OCI-LY7 (cell line): ENCODE data around the gene NDUFS5. TPM values are rescaled to one million over a fixed set of nuclear protein-coding genes. Genes with fewer than 3 reads are reported as not detected.

ENCODE experiments used
- BruUV-seq: library from RNA; stranded (reverse); fragments of 400-500 nt; replicated peaks from 2 replicates; lab custom pipeline; 2021; lab: Mats Ljungman, UMichigan
- CTCF ChIA-PET: fragments of 300-600 bp; sonication (Branson Sonifier 250); formaldehyde crosslinking; loops from one replicate; lab custom pipeline; 2022; ENCODE audit warnings: antibody characterized with exemption; ENCODE audit not compliant: unreplicated experiment; lab: Charles Lee
- POLR2A ChIA-PET: fragments of 300-600 bp; sonication (Branson Sonifier 250); formaldehyde crosslinking; loops from one replicate; lab custom pipeline; 2022; ENCODE audit warnings: antibody characterized with exemption; lab: Charles Lee
- DNase-seq: peaks from one replicate; pipeline ENCODE4 v3.0.0-alpha.2; 2015; ENCODE audit warnings: low spot score
- H2AFZ ChIP-seq: fragments of 200-600 bp; sonication (generic), shearing (Covaris generic); 2 replicates; pipeline ENCODE4 v1.6.1; 2014; ENCODE audit warnings: mild to moderate bottlenecking, antibody characterized with exemption, low read length, moderate library complexity
- H3K27ac ChIP-seq: fragments of 200-600 bp; sonication (generic); 2 replicates; pipeline ENCODE4 v1.5.1; 2014; ENCODE audit warnings: mixed run types, low read depth, mild to moderate bottlenecking, moderate library complexity, low read length, inconsistent platforms; ENCODE audit not compliant: poor library complexity, severe bottlenecking
- H3K36me3 ChIP-seq: fragments of 200-600 bp; sonication (generic); 2 replicates; pipeline ENCODE4 v1.6.1; 2014; ENCODE audit warnings: mild to moderate bottlenecking, antibody characterized with exemption, low read length, moderate library complexity, mixed read lengths; ENCODE audit not compliant: insufficient read depth
- H3K4me1 ChIP-seq: fragments of 200-600 bp; sonication (generic); 2 replicates; pipeline ENCODE4 v1.5.1; 2014; ENCODE audit warnings: mild to moderate bottlenecking, low read length; ENCODE audit not compliant: insufficient read depth, poor library complexity, severe bottlenecking
- H3K4me2 ChIP-seq: fragments of 200-600 bp; sonication (generic); 2 replicates; pipeline ENCODE4 v1.6.1; 2014; ENCODE audit warnings: mild to moderate bottlenecking, low read length
- H3K4me3 ChIP-seq: fragments of 200-600 bp; sonication (generic); 2 replicates; pipeline ENCODE4 v1.5.1; 2014; ENCODE audit warnings: mild to moderate bottlenecking, low read depth, low read length; ENCODE audit not compliant: poor library complexity, severe bottlenecking
- H3K79me2 ChIP-seq: fragments of 200-600 bp; sonication (generic); 2 replicates; pipeline ENCODE4 v1.6.1; 2016; ENCODE audit warnings: low read depth, mild to moderate bottlenecking, low read length, moderate library complexity, mixed read lengths; ENCODE audit not compliant: insufficient read depth
- H3K9me2 ChIP-seq: fragments of 200-600 bp; sonication (generic); 2 replicates; pipeline ENCODE4 v1.6.1; 2016; ENCODE audit warnings: mild to moderate bottlenecking, low read length, mixed read lengths; ENCODE audit not compliant: insufficient read depth
- H3K9me3 ChIP-seq: fragments of 200-600 bp; sonication (generic); 2 replicates; pipeline ENCODE4 v1.6.1; 2014; ENCODE audit warnings: mild to moderate bottlenecking, mixed run types, low read length, mixed read lengths
- H4K20me1 ChIP-seq: fragments of 200-600 bp; sonication (generic); 2 replicates; pipeline ENCODE4 v1.6.1; 2014; ENCODE audit warnings: mild to moderate bottlenecking, antibody characterized with exemption, low read length, moderate library complexity, mixed read lengths; ENCODE audit not compliant: insufficient read depth
- EZH2phosphoT487 ChIP-seq: fragments of 200-600 bp; sonication (generic); IDR thresholded peaks from 2 replicates; pipeline ENCODE4 v1.6.1; 2018; ENCODE audit warnings: low read depth, borderline replicate concordance, mild to moderate bottlenecking, mixed run types, antibody characterized with exemption, low read length, moderate library complexity, mixed read lengths
- intact Hi-C: fragments of 100-400 bp; cut with micrococcal nuclease; formaldehyde crosslinking; loops from one replicate; pipeline ENCODE4 v1.10.0; 2022; ENCODE audit not compliant: unreplicated experiment
- total RNA-seq, 2 experiments: library from RNA; depleted of rRNA in 1 of 2; stranded (reverse); fragments of >200 nt in 1 of 2; shearing (Covaris generic) in 1 of 2; gene quantifications; 2 replicates each; pipeline ENCODE4 v1.2.3, GENCODE V29; 2014 to 2022
- TF ChIP-seq, protein P1 (sequence below): fragments of 200-600 bp; sonication (generic); conservative IDR thresholded peaks from 2 replicates; pipeline ENCODE4 v1.5.1; 2014; ENCODE audit warnings: mild to moderate bottlenecking, antibody characterized with exemption, low read length, moderate library complexity, mixed read lengths

The NDUFS5 gene
- total RNA-seq, 2 experiments from 2014 or later: 161 to 255 TPM

DNA sequence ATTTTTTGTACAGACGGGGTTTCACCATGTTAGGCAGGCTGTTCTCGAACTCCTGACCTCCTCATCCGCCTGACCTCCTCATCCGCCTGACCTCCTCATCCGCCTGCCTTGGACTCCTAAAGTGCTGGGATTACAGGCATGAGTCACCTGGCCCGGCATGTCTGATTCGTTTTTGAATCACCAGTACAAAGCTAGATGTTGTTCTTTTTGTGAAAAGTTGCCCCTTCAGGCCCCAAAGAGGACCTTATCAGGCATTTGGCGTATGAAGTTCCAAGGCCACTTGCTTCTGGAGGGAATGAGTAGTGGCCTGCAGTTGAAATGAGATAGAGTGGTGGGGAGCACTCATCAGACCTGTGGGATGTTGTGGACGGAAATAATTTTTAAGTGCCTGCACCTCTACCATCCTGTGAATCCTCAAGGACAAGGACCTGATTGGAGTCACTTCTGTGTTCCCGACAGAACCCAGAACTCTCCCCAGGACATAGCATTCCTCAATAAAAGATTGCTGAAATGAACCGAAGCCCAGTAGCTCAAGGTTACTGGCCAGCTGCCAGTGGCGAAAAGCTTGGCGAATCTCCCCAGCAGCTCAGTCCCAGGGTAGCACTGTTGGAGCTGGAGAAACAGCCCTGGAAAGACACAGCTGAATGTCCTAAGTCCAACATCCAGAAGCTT lies 50.1 kb downstream of the NDUFS5 start:
- no peak overlapping the region for H3K4me3 ChIP-seq
- no peak for DNase-seq
- ChIA-PET CTCF (no interaction called here), POLR2A (interaction anchor here (0.6 kb wide), 1 partner anchor 16 kb away, joined by 7 read pairs; no protein-coding TSS in a partner anchor)
- no peaks in the 10 kb centered on the region for H3K36me3 ChIP-seq
- intact Hi-C loops: no loop called here
- H3K9me3 ChIP-seq: peaks cover 6% of the 10 kb centered on the region; the same call in 1 of the 2 replicates
- H3K27ac ChIP-seq: no peak overlapping the region
- TF ChIP-seq, protein P1, sequence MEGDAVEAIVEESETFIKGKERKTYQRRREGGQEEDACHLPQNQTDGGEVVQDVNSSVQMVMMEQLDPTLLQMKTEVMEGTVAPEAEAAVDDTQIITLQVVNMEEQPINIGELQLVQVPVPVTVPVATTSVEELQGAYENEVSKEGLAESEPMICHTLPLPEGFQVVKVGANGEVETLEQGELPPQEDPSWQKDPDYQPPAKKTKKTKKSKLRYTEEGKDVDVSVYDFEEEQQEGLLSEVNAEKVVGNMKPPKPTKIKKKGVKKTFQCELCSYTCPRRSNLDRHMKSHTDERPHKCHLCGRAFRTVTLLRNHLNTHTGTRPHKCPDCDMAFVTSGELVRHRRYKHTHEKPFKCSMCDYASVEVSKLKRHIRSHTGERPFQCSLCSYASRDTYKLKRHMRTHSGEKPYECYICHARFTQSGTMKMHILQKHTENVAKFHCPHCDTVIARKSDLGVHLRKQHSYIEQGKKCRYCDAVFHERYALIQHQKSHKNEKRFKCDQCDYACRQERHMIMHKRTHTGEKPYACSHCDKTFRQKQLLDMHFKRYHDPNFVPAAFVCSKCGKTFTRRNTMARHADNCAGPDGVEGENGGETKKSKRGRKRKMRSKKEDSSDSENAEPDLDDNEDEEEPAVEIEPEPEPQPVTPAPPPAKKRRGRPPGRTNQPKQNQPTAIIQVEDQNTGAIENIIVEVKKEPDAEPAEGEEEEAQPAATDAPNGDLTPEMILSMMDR: no peak
- TF ChIP-seq EZH2phosphoT487: no peak
- H3K9me2 ChIP-seq: no peaks in the 10 kb centered on the region
- no peaks in the 10 kb centered on the region for H4K20me1 ChIP-seq
- H2AFZ ChIP-seq: no peak overlapping the region
- BruUV-seq: no TSS peak
- no peak overlapping the region for H3K4me2 ChIP-seq
- H3K79me2 ChIP-seq: no peaks in the 10 kb centered on the region
- H3K4me1 ChIP-seq: no peaks in the 10 kb centered on the region

DNA sequence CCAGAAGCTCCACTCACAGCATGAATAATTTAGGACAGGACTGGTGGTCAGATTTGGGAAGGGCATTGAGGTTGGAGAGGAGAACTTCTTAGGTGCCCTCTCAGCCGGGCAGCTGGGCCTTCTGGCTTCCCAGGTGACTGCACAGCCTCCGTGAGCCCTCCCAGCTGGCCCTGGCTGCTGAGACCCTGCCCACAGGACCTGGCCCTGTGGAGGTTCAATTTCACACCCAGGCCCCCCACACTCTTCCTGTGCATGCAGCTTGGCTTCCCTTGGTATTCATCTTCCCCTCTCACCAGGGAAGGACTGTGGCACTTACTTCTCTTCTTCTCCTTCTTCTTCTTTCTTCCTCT lies 50.6 kb downstream of the NDUFS5 start:
- POLR2A ChIA-PET: interaction anchor here (0.6 kb wide), 1 partner anchor 682 kb away, joined by 3 read pairs; no protein-coding TSS in a partner anchor
- BruUV-seq: no TSS peak

More for the DNA sequence above, 50.6 kb downstream of the NDUFS5 start:
- Histone ChIP-seq H4K20me1 (no peaks in the 10 kb centered on the region), H3K79me2 (no peaks in the 10 kb centered on the region), H3K4me3 (no peak overlapping the region), H3K4me1 (no peaks in the 10 kb centered on the region), H3K27ac (no peak overlapping the region), H3K36me3 (no peaks in the 10 kb centered on the region), H3K4me2 (no peak overlapping the region), H3K9me2 (no peaks in the 10 kb centered on the region), H3K9me3 (peaks cover under 1% of the 10 kb centered on the region; the same call in 1 of the 2 replicates), H2AFZ (no peak overlapping the region)
- intact Hi-C loops: no loop called here
- CTCF ChIA-PET: no interaction called here
- DNase-seq: no peak
- TF ChIP-seq, protein P1: no peak
- no peak for TF ChIP-seq EZH2phosphoT487
